Neural cell (in vitro differentiated cells): ENCODE data around the gene PSENEN. TPM values are rescaled to one million over a fixed set of nuclear protein-coding genes. Genes with fewer than 3 reads are reported as not detected.

Experiments
- H2AFZ ChIP-seq: fragments of 200-600, 300-800 bp; sonication (generic), shearing (Covaris generic); 2 replicates; pipeline ENCODE4 v1.6.0; 2014; ENCODE audit warnings: low read depth, mild to moderate bottlenecking, antibody characterized with exemption, low read length, moderate library complexity
- H3F3A ChIP-seq: fragments of 200-600 bp; shearing (Covaris generic); 2 replicates; pipeline ENCODE4 v1.6.1; 2016; ENCODE audit warnings: mild to moderate bottlenecking, moderate library complexity, mixed read lengths, antibody characterized with exemption, low read length; ENCODE audit not compliant: insufficient read depth, poor library complexity, severe bottlenecking
- H3K27ac ChIP-seq: fragments of 200-600, 300-800 bp; sonication (generic), shearing (Covaris generic); 2 replicates; pipeline ENCODE4 v1.5.1; 2014; ENCODE audit warnings: mild to moderate bottlenecking, low read length, moderate library complexity
- H3K27me3 ChIP-seq: fragments of 300-800, 200-600 bp; sonication (generic), shearing (Covaris generic); 2 replicates; pipeline ENCODE4 v1.6.0; 2014; ENCODE audit warnings: mild to moderate bottlenecking, low read depth, low read length, moderate library complexity; ENCODE audit not compliant: insufficient read depth
- H3K36me3 ChIP-seq: fragments of 300-800, 200-600 bp; sonication (generic), shearing (Covaris generic); 2 replicates; pipeline ENCODE4 v1.5.1; 2014; ENCODE audit warnings: mild to moderate bottlenecking, antibody characterized with exemption, low read length, moderate library complexity; ENCODE audit not compliant: insufficient read depth
- H3K4me2 ChIP-seq: fragments of 300-800, 200-600 bp; sonication (generic), shearing (Covaris generic); 2 replicates; pipeline ENCODE4 v1.6.0; 2014; ENCODE audit warnings: mild to moderate bottlenecking, low read length
- H3K4me3 ChIP-seq: fragments of 300-800, 200-600 bp; sonication (generic), shearing (Covaris generic); 2 replicates; pipeline ENCODE4 v1.5.1; 2014; ENCODE audit warnings: mild to moderate bottlenecking, low read length, moderate library complexity
- H3K79me2 ChIP-seq: fragments of 200-600 bp; shearing (Covaris generic); replicated peaks from 2 replicates; pipeline ENCODE4 v1.6.0; 2014; ENCODE audit warnings: mild to moderate bottlenecking, low read length, moderate library complexity; ENCODE audit not compliant: insufficient read depth
- H3K9ac ChIP-seq: fragments of 300-800, 200-600 bp; sonication (generic), shearing (Covaris generic); 2 replicates; pipeline ENCODE4 v1.6.1; 2016; ENCODE audit warnings: mild to moderate bottlenecking, low read length, mixed read lengths
- H3K9me2 ChIP-seq: fragments of 200-600 bp; shearing (Covaris generic); 2 replicates; pipeline ENCODE4 v1.6.1; 2016; ENCODE audit warnings: mild to moderate bottlenecking, low read length, mixed read lengths; ENCODE audit not compliant: insufficient read depth
- H3K9me3 ChIP-seq: fragments of 200-600, 300-800 bp; sonication (generic), shearing (Covaris generic); 2 replicates; pipeline ENCODE4 v1.6.1; 2016; ENCODE audit warnings: mild to moderate bottlenecking, mixed run types, low read length, moderate library complexity, mixed read lengths
- H4K20me1 ChIP-seq: fragments of 200-600 bp; shearing (Covaris generic); 2 replicates; pipeline ENCODE4 v1.6.1; 2016; ENCODE audit warnings: mild to moderate bottlenecking, mixed run types; ENCODE audit not compliant: insufficient read depth
- CTCF ChIP-seq: fragments of 450-650 bp; IDR thresholded peaks from 2 replicates; pipeline ENCODE4 v1.5.1; 2014; ENCODE audit warnings: antibody characterized with exemption, mild to moderate bottlenecking, moderate library complexity; ENCODE audit not compliant: poor library complexity, severe bottlenecking
- EP300 ChIP-seq: fragments of 450-650 bp; conservative IDR thresholded peaks from 2 replicates; pipeline ENCODE4 v1.6.1; 2014; ENCODE audit warnings: antibody characterized with exemption, mild to moderate bottlenecking, moderate library complexity; ENCODE audit not compliant: poor library complexity, severe bottlenecking
- EZH2 ChIP-seq: fragments of 200-600, 300-800 bp; shearing (Covaris generic), sonication (generic); IDR thresholded peaks from 2 replicates; pipeline ENCODE4 v1.6.1; 2014; ENCODE audit warnings: antibody characterized with exemption, low read length, borderline replicate concordance, mild to moderate bottlenecking; ENCODE audit not compliant: insufficient read depth, poor library complexity, severe bottlenecking
- MXI1 ChIP-seq: fragments of 450-650 bp; conservative IDR thresholded peaks from 2 replicates; pipeline ENCODE4 v1.6.1; 2014; ENCODE audit warnings: antibody characterized with exemption, mild to moderate bottlenecking; ENCODE audit not compliant: poor library complexity, severe bottlenecking
- POLR2AphosphoS5 ChIP-seq: IDR thresholded peaks from 2 replicates; pipeline ENCODE4 v1.6.1; 2012
- RAD21 ChIP-seq: fragments of 450-650 bp; conservative IDR thresholded peaks from 2 replicates; pipeline ENCODE4 v1.6.1; 2014; ENCODE audit warnings: antibody characterized with exemption, mild to moderate bottlenecking, moderate library complexity
- REST ChIP-seq: IDR thresholded peaks from 2 replicates; pipeline ENCODE4 v1.6.1; 2012; ENCODE audit warnings: borderline replicate concordance
- SMC3 ChIP-seq: fragments of 450-650 bp; conservative IDR thresholded peaks from 2 replicates; pipeline ENCODE4 v1.6.1; 2014; ENCODE audit warnings: antibody characterized with exemption, mild to moderate bottlenecking, moderate library complexity; ENCODE audit not compliant: poor library complexity
- TAF1 ChIP-seq: IDR thresholded peaks from 2 replicates; pipeline ENCODE4 v1.6.1; 2012; ENCODE audit warnings: low read depth
- polyA plus RNA-seq: library from polyadenylated mRNA; depleted of rRNA; stranded (reverse); fragments of >200 nt; gene quantifications from 2 replicates; pipeline ENCODE4 v1.2.3, GENCODE V29; 2014

Gene PSENEN
- polyA plus RNA-seq, 1 donor from 2014 or later = 46.2 TPM

- no peaks in the 10 kb centered on the region for H4K20me1 ChIP-seq
- H3K27me3 ChIP-seq = no peaks in the 10 kb centered on the region
- no peaks in the 10 kb centered on the region for H3K9me3 ChIP-seq
- H3K27ac ChIP-seq = no peak overlapping the region
- H3K36me3 ChIP-seq = no peaks in the 10 kb centered on the region
- H2AFZ ChIP-seq = no peak overlapping the region
- H3F3A ChIP-seq = no peaks in the 10 kb centered on the region
- H3K9me2 ChIP-seq = no peaks in the 10 kb centered on the region
- TF ChIP-seq POLR2AphosphoS5 = no peak
- no peak for TF ChIP-seq SMC3
- no peak for TF ChIP-seq CTCF
- TF ChIP-seq MXI1 = no peak
- TF ChIP-seq EP300 = no peak
- no peak for TF ChIP-seq RAD21
- TF ChIP-seq EZH2 = no peak
- no peak for TF ChIP-seq TAF1
- no peak for TF ChIP-seq REST
- no peak overlapping the region for H3K4me3 ChIP-seq
- H3K9ac ChIP-seq = no peak overlapping the region
- H3K4me2 ChIP-seq = no peak overlapping the region
- H3K79me2 ChIP-seq = no peaks in the 10 kb centered on the region
Observed at GRCh38 chr19:35738021-35738886, 7.2 kb upstream of the PSENEN start.

GRCh38 chr19:35738887-35739229, 6.6 kb upstream of the PSENEN start:
- no peak overlapping the region for H2AFZ ChIP-seq
- no peaks in the 10 kb centered on the region for H3F3A ChIP-seq
- TF ChIP-seq MXI1 (no peak), TAF1 (no peak), RAD21 (no peak), REST (no peak), POLR2AphosphoS5 (no peak), SMC3 (no peak), EP300 (no peak), EZH2 (no peak), CTCF (no peak)
- no peak overlapping the region for H3K9ac ChIP-seq
- no peaks in the 10 kb centered on the region for H4K20me1 ChIP-seq
- H3K9me3 ChIP-seq = no peaks in the 10 kb centered on the region
- no peaks in the 10 kb centered on the region for H3K27me3 ChIP-seq
- no peaks in the 10 kb centered on the region for H3K9me2 ChIP-seq
- no peak overlapping the region for H3K4me2 ChIP-seq
- no peak overlapping the region for H3K27ac ChIP-seq
- no peaks in the 10 kb centered on the region for H3K36me3 ChIP-seq
- H3K79me2 ChIP-seq = no peaks in the 10 kb centered on the region
- H3K4me3 ChIP-seq = no peak overlapping the region
